NCI-H82 treated with DMSO at 0.1 percent for 48 hours (cell line): ENCODE measurements around the gene TP63.
A peak's percentile ranks its signal among the peaks of the same experiment; 100 is the strongest.
"Not testable (repeated sequence)": the region's sequence is repeated elsewhere in the genome, so short reads cannot be mapped to it uniquely, and the experiment has no call there.

Experiments
- DNase-seq: peaks from one replicate; lab custom pipeline; 2025; ENCODE audit not compliant: unreplicated experiment; lab: John Stamatoyannopoulos, UW

Gene TP63

GRCh38 chr3:189625071-189625470 is 6.1 kb upstream of the TP63 start:
- DNase-seq: no peak

- no peak for DNase-seq
Measured at GRCh38 chr3:189625572-189625971, 5.6 kb upstream of the TP63 start.

DNA sequence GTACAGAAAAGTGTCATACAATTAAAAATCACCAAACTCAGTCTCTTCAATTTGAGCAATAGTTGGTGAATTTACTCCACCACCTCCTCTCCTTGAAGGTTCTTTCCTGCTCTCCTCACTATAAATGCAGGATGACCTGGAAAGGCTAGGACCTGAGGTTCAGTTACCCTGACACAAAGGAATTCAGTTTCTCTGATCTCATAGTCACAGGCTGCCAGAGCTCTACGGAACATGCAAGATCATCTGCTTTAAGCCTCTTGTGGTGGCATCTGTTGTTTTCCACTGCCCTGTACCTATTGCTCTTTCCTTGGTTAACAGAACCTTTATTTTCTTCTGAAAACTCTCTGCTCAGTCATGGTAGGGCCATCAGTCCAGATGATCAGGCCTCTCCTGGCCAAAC is 4.9 kb upstream of the TP63 start:
- DNase-seq: peak; percentile 74

DNA sequence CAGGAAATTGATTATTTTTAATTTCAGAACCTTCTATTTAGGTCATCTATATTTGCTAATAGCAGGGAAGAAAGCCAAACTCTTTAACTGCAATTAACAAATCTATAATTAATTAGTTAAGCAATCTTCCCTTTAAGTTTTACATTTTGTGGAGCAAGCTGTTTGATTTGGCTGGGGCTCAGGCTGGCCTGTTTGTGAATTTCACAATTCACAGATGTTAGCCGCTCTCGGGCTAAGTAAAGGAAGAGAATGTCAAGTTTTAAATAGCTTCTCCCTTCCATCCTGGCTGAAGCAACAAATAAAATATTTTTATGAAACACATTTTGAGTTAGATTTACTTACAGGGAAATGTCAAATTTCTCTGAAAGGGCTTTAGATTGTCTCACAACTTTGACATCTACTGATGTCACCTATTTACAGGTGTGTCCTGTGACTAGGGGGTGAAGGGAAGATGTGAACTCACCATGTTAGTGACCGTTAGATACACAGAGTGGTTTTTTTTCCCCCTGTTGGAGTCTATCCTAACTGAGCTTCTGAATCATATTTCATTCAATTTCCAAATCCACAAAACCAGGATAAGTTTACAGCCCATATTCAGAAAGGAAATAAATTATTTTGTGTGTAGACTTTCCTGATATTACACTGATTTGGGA is 1.3 kb upstream of the TP63 start:
- no peak for DNase-seq

- DNase-seq: no peak
Measured at GRCh38 chr3:189630767-189631372, 319 bp upstream of the TP63 start.

DNA sequence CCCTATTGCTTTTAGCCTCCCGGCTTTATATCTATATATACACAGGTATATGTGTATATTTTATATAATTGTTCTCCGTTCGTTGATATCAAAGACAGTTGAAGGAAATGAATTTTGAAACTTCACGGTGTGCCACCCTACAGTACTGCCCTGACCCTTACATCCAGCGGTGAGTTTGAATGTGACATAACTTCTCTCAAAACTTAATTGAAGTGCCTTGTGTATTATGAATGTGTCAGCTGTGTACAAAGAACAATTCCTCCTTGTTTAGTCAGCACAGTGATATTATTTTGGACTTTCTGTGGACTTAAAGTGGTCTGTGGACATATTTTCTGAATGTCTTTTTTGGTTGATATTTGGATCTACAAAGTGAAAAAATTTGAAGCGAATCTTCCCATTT is 220 bp downstream of the TP63 start:
- no peak for DNase-seq

DNA sequence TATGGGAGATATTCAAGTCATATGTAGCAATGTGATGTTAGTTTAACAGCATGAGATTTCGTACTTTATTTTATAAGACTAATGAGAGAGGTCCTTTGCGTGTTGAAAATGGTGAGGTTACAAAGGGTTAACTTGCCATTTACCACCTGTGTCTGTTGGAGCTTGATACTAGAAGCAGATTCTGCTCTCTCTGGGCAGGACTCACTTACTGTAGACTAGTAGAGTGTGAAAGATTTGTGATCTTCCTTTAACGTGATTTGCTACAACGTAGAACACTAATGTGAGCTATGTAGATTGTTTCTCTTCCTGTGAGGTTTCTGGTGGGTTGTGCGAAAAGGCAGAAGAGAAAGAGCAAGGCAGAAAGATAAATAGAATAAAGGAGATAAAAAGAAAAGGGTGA is 1.1 kb downstream of the TP63 start:
- no peak for DNase-seq

GRCh38 chr3:189635339-189635738 is 4.2 kb downstream of the TP63 start:
- no peak for DNase-seq

DNA sequence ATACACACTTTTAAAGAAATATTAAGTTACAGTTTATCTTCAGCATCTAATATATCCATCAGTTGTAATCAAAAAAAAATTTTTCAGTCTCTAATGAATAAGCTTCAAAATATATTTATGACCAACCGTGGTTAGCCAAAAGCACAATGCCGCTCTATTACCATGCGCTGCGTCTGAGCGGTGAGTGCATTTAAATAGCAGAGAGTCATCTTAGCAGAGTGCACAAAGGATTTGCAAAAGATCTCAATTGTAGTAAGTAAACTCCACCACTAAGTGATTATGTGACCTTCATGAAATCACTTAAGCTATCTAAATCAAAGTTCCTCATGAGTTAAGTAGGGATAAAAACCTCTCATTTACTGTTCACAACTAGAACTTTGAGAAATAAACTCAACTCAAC is 4.9 kb downstream of the TP63 start:
- DNase-seq: no peak

DNA sequence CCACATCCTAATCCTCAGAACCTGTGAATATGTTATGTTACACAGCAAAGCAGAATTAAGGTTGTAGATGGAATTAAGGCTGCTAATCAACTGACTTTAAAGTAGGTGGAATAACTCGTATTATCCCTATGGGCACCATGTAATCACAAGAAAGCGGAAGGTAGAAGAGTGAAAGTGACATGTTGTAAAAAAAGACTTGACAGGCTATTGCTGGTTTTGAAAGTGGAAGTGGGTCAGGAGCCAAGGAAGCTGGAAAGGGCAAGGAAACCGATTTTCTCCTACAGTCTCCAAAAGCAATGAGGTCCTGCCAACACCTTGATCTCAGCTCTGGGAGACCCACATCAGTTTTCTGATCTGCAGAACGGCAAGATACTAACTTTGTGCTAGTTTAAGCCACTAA is 6.6 kb downstream of the TP63 start:
- no peak for DNase-seq

- no peak for DNase-seq
Measured at GRCh38 chr3:189638276-189639031, 7.3 kb downstream of the TP63 start.

GRCh38 chr3:189641776-189642175 is 10.6 kb downstream of the TP63 start:
- DNase-seq: no peak

DNA sequence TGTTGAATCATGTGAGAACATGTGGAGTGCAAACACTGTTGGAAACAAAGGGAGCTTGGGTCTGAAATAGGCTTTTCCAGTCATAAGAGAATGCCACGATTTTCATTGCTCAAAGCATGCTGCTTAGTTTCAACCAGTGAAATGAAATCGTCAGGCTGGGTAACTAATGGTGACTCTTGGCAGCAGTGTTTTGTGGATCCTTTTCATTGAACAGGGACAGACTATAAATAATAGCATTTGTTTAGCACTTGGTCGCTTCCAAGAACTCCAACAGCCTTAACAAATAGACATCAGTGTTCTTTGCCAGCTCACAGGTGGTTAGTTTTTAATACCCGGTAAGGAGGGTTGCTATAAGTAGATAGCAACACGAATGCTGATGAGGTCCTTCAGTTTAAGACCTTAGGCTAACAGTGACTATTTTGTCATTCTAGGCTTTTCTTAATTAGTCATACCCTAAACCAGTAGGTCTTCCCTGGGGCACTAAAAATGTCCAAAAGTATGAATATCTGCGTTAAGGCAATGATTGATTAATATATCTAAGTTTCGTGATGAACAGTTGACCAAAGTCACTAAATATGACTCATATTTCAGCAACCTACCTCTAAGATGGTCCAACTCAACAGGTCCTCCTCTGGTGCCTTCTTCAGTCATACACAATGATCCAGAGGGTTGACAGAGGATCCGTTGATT is 15.8 kb downstream of the TP63 start:
- no peak for DNase-seq

- no peak for DNase-seq
Measured at GRCh38 chr3:189652042-189652441, 20.9 kb downstream of the TP63 start.

DNA sequence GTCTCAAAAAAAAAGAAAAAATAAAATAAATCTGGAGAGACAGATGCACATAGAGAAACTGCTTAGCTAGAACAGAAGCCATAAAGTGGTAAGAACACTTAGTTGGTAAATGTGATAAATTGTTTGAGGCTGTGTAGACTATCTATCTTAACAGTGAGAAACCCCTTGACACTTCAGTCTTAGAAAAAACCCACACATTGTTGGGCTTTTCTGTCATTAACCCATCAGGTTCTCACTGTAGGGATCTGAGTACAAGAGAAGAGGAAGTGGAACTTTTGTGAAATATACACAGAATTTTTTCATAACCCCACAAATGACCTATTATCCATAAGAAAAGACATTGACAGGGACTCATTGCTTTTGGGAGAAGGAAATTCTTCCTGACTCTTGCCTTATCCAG is 24.4 kb downstream of the TP63 start:
- DNase-seq: no peak

- no peak for DNase-seq
Measured at GRCh38 chr3:189659571-189659970, 28.4 kb downstream of the TP63 start.

DNA sequence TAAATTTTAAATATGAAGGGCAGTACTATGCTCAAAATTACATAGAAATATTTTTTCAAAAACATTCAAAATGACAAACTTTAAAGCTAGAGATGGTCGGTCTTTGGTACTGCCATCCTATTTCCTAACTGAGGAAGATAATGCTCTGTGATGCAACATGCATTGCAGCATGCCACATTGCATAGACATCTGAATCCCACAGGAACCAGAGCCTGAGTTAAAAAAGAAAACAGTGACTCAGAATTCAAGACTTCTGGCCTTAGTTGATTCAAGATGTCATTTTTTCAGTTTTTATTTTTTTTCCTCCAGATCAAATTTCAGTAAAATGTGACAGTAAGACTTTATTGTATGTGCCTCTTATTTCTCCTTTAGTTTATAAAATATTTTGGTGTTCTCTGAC is 33.1 kb downstream of the TP63 start:
- no peak for DNase-seq

DNA sequence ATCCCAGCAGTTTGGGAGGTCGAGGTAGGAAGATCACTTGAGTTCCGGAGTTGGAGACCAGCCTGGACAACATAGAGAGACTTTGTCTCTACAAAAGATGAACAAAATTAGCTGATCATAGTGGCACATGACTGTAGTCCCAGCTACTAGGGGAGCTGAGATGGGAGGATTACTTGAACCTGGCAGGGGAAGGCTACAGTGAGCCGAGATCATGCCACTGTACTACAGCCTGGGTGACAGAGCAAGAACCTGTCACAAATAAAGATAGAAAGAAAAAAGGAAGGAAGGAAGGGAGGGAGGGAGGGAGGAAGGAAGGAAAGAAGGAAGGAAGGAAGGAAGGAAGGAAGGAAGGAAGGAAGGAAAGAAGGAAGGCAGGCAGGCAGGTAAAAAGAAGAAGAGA is 41.2 kb downstream of the TP63 start:
- not testable (repeated sequence) for DNase-seq

GRCh38 chr3:189673535-189673934 is 42.3 kb downstream of the TP63 start:
- DNase-seq: no peak

DNA sequence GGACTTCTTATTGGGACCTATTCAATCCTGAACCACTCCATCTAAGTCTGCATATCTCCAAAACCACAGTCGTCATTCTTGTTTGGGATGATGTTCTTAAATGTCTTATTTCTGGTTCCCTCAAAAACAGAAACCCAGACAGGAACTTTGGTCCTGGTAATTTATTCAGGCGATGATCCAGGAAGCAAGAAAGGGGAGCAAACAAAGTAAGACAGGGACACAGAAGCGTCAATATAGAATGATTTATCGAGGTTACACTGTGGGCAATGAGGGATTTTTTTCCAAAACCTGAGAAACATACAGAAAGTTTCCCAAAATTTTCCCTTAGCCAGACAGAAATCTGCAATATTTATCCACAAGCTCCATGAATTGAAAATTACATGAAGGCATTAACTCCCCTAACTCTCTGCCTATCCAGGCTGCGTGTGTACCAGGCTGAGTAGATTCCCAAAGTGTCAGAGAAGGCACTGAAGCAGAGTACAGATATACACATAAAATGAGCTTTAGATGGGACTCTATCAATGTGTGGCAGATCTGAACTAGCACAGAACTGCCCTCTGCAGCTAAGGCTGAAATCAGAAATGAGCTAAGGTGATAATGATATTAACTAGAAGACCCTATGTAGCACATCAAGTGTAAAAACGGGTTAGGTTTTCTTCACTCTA is 43.2 kb downstream of the TP63 start:
- DNase-seq: no peak

GRCh38 chr3:189677667-189678066 is 46.5 kb downstream of the TP63 start:
- no peak for DNase-seq
